Nephron progenitor cell (in vitro differentiated cells): Measurements from ENCODE around the gene MUL1.

Experiments used
- DNase-seq: peaks from one replicate; pipeline ENCODE4 v3.0.0; 2021
- H3K27ac Mint-ChIP-seq: 2 replicates; pipeline ENCODE4 v1.8.0; 2021; ENCODE audit warnings: mild to moderate bottlenecking, moderate library complexity, mixed read lengths
- H3K27me3 Mint-ChIP-seq: 2 replicates; pipeline ENCODE4 v1.8.0; 2021; ENCODE audit warnings: mild to moderate bottlenecking, low read depth, mixed read lengths; ENCODE audit not compliant: poor library complexity
- H3K36me3 Mint-ChIP-seq: 2 replicates; pipeline ENCODE4 v1.8.0; 2021; ENCODE audit warnings: low read depth, mixed read lengths
- H3K4me1 Mint-ChIP-seq: 2 replicates; pipeline ENCODE4 v1.8.0; 2021; ENCODE audit warnings: mixed read lengths
- H3K4me3 Mint-ChIP-seq: 2 replicates; pipeline ENCODE4 v1.8.0; 2021; ENCODE audit warnings: mild to moderate bottlenecking, moderate library complexity, mixed read lengths
- H3K9me3 Mint-ChIP-seq: 2 replicates; pipeline ENCODE4 v1.8.0; 2021; ENCODE audit warnings: mild to moderate bottlenecking, moderate library complexity, mixed read lengths
- TF ChIP-seq, protein P1 (sequence below): fragments of 200-600 bp; sonication (generic); IDR thresholded peaks from 2 replicates; pipeline ENCODE4 v1.5.0; 2021; ENCODE audit warnings: antibody characterized with exemption

MUL1 gene

DNA sequence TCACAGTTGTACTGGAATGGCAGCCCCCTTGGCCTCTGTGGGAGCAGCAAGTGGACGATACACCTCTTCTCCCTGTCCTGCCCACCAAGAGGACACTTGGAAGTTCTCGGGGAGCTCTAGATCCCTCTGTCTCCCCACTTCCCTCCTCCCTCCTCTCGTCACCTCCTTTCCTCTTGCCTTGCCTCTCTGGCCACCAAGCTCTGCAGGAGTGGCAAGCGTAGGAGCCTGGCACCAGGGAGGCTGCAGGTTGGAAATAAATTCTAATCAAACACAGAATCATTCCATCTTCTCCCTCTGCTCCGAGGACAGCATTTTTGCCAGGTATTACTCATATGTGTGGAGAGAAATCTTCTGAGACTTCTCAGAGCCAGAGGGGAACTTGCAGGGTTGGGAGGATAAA is 42.8 kb downstream of the MUL1 start:
- no peak for DNase-seq
- Mint-ChIP-seq H3K9me3 (peaks cover 4% of the 10 kb centered on the region), H3K4me3 (no peak overlapping the region), H3K27ac (no peak overlapping the region), H3K4me1 (peaks cover 14% of the 10 kb centered on the region), H3K36me3 (no peaks in the 10 kb centered on the region), H3K27me3 (peaks cover 47% of the 10 kb centered on the region)
- TF ChIP-seq, protein P1, sequence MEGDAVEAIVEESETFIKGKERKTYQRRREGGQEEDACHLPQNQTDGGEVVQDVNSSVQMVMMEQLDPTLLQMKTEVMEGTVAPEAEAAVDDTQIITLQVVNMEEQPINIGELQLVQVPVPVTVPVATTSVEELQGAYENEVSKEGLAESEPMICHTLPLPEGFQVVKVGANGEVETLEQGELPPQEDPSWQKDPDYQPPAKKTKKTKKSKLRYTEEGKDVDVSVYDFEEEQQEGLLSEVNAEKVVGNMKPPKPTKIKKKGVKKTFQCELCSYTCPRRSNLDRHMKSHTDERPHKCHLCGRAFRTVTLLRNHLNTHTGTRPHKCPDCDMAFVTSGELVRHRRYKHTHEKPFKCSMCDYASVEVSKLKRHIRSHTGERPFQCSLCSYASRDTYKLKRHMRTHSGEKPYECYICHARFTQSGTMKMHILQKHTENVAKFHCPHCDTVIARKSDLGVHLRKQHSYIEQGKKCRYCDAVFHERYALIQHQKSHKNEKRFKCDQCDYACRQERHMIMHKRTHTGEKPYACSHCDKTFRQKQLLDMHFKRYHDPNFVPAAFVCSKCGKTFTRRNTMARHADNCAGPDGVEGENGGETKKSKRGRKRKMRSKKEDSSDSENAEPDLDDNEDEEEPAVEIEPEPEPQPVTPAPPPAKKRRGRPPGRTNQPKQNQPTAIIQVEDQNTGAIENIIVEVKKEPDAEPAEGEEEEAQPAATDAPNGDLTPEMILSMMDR = no peak

DNA sequence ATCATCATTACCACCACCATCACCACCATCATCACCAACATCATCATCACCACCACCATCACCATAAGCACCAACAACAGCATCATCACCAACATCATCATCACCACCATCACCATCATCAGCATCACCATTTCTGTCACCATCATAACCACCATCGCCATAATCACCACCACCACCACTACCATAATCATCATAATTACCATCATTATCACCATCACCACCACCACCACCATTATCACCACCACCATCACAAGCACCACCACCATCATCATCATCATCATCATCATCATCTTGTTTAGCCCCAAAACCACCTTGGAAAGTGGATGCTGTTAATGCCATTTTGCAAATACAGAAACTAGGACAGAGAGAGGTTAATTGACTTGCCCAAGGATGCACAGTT is 44.4 kb downstream of the MUL1 start:
- DNase-seq = no peak
- TF ChIP-seq, protein P1 = no peak
- H3K4me3 Mint-ChIP-seq = no peak overlapping the region
- no peaks in the 10 kb centered on the region for H3K36me3 Mint-ChIP-seq
- H3K27ac Mint-ChIP-seq = no peak overlapping the region
- H3K27me3 Mint-ChIP-seq = peaks cover 48% of the 10 kb centered on the region
- peaks cover 14% of the 10 kb centered on the region for H3K4me1 Mint-ChIP-seq
- H3K9me3 Mint-ChIP-seq = peaks cover 7% of the 10 kb centered on the region

DNA sequence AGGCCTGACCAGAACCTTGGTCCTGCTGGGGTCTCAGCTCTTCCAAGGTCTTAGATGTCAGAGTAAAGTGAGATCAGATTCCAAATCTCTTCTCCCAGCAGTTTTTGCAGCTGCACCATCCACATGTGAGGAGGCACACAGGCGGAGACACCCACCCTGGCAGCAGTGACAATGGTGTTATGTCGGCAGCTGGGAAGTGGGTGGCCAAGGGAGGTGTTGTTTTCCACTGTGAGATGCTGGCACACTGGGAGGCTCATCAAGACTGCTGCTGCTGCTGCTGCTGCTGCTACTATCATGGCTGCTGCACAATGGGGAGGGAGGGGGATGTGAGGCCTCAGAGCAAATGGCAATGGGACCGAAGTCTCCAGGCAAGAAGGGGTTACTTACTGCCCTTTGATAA is 45.6 kb downstream of the MUL1 start:
- peaks cover 41% of the 10 kb centered on the region for H3K27me3 Mint-ChIP-seq
- TF ChIP-seq, protein P1 = no peak
- H3K9me3 Mint-ChIP-seq = peaks cover 7% of the 10 kb centered on the region
- H3K27ac Mint-ChIP-seq = no peak overlapping the region
- DNase-seq = no peak
- H3K4me1 Mint-ChIP-seq = peaks cover 14% of the 10 kb centered on the region
- H3K36me3 Mint-ChIP-seq = no peaks in the 10 kb centered on the region
- no peak overlapping the region for H3K4me3 Mint-ChIP-seq

DNA sequence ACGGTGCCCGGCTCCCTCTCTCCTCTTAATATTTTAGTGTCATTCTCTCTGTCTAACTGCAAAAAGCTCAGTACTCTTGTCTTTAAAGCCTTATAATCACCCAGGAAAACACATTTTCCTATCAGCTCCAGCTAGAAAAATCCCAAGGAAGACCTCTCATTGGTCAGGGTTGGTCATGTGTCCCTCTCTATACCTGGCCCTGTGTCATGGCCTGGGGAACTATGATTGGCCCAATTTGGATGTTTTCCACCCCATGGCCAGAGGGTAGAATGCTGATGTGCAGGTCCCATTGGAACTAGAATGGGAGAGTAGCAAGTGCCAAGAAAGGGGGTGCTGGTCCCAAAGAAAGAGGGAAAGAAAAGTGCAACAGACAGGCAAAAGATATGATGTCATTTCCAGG is 49.2 kb downstream of the MUL1 start:
- Mint-ChIP-seq H3K9me3 (peaks cover 7% of the 10 kb centered on the region), H3K4me1 (no peaks in the 10 kb centered on the region), H3K4me3 (no peak overlapping the region), H3K27me3 (peaks cover 50% of the 10 kb centered on the region), H3K27ac (no peak overlapping the region), H3K36me3 (no peaks in the 10 kb centered on the region)
- TF ChIP-seq, protein P1 = no peak
- DNase-seq = no peak

DNA sequence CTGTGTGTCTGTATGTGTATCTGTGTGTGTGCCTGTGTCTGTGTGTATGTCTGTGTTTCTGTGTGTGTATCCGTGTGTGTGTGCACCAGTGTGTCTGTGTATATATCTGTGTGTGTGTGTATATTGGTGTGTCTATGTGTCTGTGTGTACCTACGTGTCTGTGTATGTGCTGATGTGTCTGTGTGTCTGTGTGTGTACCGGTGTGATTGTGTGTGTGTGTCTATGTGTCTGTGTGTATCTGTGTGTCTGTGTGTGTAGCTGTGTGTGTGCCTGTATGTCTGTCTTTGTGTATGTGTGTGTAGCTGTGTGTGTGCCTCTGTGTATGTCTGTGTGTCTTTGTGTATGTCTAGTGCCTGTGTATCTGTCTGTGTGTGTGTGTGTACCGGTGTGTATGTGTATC is 53.9 kb downstream of the MUL1 start:
- no peaks in the 10 kb centered on the region for H3K4me1 Mint-ChIP-seq
- H3K36me3 Mint-ChIP-seq = no peaks in the 10 kb centered on the region

DNA sequence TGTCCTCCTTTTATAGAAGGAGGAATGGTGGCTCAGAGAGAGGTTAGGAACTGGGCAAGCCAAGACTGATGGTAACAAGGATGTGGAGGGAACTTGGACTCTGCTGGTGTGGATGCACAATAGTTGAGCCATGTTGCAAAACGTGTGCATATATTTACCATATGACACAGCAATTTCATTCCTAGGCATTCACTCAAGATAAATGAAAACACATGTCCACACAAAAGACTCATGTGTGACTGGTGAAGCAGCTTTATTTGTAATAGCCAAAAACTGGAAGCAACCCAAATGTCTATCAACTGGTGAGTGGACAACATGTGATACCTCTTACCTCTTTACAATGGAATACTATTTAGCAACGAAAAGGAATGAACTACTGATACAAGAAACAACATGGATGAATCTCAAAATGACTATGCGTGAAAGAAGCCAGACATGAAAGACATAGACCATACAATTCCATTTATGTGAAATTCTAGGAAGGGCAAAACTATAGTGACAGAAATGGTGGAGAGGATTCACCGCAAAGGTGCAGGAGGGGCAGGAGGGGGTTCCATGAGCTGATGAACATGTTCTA is 58.1 kb downstream of the MUL1 start:
- Mint-ChIP-seq H3K36me3 (no peaks in the 10 kb centered on the region), H3K27me3 (peaks cover 43% of the 10 kb centered on the region), H3K4me1 (no peaks in the 10 kb centered on the region), H3K9me3 (no peaks in the 10 kb centered on the region), H3K4me3 (no peak overlapping the region), H3K27ac (no peak overlapping the region)
- DNase-seq = no peak
- TF ChIP-seq, protein P1 = no peak

More for the DNA sequence above, 53.9 kb downstream of the MUL1 start:
- Mint-ChIP-seq H3K9me3 (no peaks in the 10 kb centered on the region), H3K4me3 (no peak overlapping the region), H3K27me3 (peaks cover 40% of the 10 kb centered on the region), H3K27ac (no peak overlapping the region)
- TF ChIP-seq, protein P1 = no peak
- no peak for DNase-seq
